ENCODE results near the gene KRT222.

Gene KRT222

GRCh38 chr17:40664582-40665333 is at the start of gene KRT222:
KRT222 (minus strand) TSS chr17:40665177; CDS start chr17:40665099, 78 bp downstream.
- CTCF ChIA-PET: interaction anchor here (0.6 kb wide), 1 partner anchor 209 kb away, joined by 4 read pairs; no protein-coding TSS in a partner anchor
- DNase-seq (ENCODE audit: extremely low spot score): no peak
- POLR2A ChIA-PET: interaction anchor here (2.4 kb wide), 1 partner anchor 16 kb away, joined by 9 read pairs; the partner anchor contains the start of gene SMARCE1
- TF ChIP-seq FOXA1 (IDR thresholded peaks at IDR 0.05): no peak
- TF ChIP-seq CTBP1 (IDR thresholded peaks at IDR 0.05; ENCODE audit: borderline replicate concordance): no peak

DNA sequence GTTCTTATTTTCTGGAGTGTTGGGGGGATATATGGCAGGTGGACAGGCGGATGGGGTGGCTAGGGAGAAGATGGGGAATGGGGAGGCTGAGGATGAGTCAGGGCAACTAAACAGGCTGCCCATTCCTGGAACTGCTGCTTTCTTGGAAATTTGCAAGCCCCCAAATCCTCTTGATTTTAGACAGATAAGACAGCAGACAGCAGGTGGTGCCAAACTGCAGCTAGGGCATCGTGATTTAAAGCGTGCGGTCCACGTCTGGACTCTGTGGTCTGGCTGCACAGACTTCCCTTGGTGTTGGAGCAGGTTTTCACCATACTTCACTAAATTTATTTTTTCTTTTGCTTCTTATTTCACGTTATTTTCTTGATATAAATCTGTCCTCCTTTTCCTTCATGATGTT is 49.5 kb upstream of the KRT222 start:
- CTCF ChIA-PET: no interaction called here
- TF ChIP-seq ZNF384 (IDR thresholded peaks at IDR 0.05): no peak
- no peak for TF ChIP-seq CTBP1 (IDR thresholded peaks at IDR 0.05; ENCODE audit: borderline replicate concordance)
- TF ChIP-seq SUZ12 (IDR thresholded peaks at IDR 0.05): no peak
- no peak for TF ChIP-seq HDGF (IDR thresholded peaks at IDR 0.05; ENCODE audit: borderline replicate concordance)
- TF ChIP-seq FOXK2 (IDR thresholded peaks at IDR 0.05): no peak
- no peak for TF ChIP-seq SP1 (IDR thresholded peaks at IDR 0.05)
- TF ChIP-seq ELF4 (IDR thresholded peaks at IDR 0.05): no peak
- TF ChIP-seq L3MBTL2 (conservative IDR thresholded peaks at IDR 0.05): no peak
- TF ChIP-seq FOXA1 (IDR thresholded peaks at IDR 0.05): no peak
- no peak for TF ChIP-seq TARDBP (IDR thresholded peaks at IDR 0.05)
- no peak for TF ChIP-seq FOXM1 (IDR thresholded peaks at IDR 0.05; ENCODE audit: borderline replicate concordance)
- POLR2A ChIA-PET: no interaction called here
- DNase-seq (ENCODE audit: extremely low spot score): no peak

DNA sequence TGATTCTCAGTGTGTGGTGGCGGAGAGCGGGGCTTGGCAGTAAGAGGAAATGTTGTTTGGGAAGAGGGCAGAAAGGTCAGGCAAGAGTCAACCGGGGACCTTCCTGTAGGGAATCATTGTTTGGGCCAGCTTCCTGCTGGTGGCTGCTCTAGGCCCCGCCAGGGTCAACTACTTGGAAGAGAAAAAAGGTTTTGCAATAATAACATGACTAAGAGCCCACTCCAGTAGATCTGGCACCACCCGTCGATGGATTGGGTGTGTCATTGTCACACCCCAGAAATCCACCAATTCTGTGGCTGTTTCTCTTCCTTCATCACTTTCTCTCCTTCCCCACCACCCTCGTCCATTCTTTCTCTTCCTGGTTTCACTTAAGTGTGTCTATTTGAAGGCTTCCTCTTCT is 42.8 kb upstream of the KRT222 start:
- POLR2A ChIA-PET: no interaction called here
- CTCF ChIA-PET: no interaction called here
- TF ChIP-seq L3MBTL2 (conservative IDR thresholded peaks at IDR 0.05) (no peak), NFRKB (IDR thresholded peaks at IDR 0.05) (no peak), CTBP1 (IDR thresholded peaks at IDR 0.05; ENCODE audit: borderline replicate concordance) (no peak), TARDBP (IDR thresholded peaks at IDR 0.05) (no peak), HDGF (IDR thresholded peaks at IDR 0.05; ENCODE audit: borderline replicate concordance) (no peak)
- no peak for DNase-seq (ENCODE audit: extremely low spot score)

GRCh38 chr17:40705584-40705983 is 40.6 kb upstream of the KRT222 start:
- CTCF ChIA-PET: interaction anchor here (0.6 kb wide), 1 partner anchor 943 kb away, joined by 3 read pairs; no protein-coding TSS in a partner anchor

DNA sequence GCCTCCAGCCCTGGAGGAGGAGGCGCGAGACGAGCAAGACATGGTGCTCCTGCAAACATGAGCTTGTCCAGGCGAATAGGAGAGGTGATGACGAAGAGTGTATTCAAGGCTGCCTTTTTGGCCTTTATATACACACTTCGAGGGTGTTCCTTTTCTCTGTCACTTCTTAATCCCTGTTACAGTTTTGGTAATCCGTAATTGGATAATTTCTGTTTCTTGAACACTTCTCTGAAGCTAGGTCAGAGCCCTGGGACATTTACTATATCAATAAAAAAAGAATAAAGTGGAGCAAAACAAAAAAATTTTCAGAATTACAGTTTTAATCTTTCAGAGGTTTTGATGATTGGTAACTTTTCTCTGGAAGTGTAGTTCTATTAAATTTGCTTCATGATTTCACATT is 38.7 kb upstream of the KRT222 start, which contains the start of gene KRT24:
KRT24 (minus strand) TSS at position 101 of the 400 bp plus-strand sequence; CDS start at position 42, 59 bp downstream.
- ChIA-PET POLR2A (no interaction called here), CTCF (no interaction called here)

More at GRCh38 chr17:40705584-40705983, 40.6 kb upstream of the KRT222 start:
- TF ChIP-seq SP1 (IDR thresholded peaks at IDR 0.05): no peak
- no peak for DNase-seq (ENCODE audit: extremely low spot score)
- POLR2A ChIA-PET: no interaction called here

DNA sequence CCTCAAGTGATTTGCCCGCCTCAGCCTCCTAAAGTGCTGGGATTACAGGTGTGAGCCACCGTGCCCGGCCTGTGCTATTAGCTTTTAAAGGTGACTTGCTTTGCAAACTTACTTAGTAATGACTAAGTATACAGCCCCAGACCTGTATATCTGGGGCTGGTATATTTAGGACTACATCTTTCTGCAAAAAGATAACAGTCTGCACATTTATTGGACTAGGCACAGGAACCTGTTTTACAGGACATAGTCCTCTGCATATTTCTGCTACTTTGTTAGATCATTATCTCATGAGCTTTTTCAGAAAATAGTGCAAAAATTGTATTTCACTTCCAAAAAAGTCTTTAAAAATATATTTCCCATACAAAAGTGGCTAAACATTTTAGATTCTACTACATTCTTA is 37.3 kb upstream of the KRT222 start:
- TF ChIP-seq ELF4 (IDR thresholded peaks at IDR 0.05): no peak
- TF ChIP-seq NFRKB (IDR thresholded peaks at IDR 0.05): no peak
- TF ChIP-seq SP1 (IDR thresholded peaks at IDR 0.05): no peak
- no peak for TF ChIP-seq FOXA1 (IDR thresholded peaks at IDR 0.05)
- TF ChIP-seq TARDBP (IDR thresholded peaks at IDR 0.05): no peak
- TF ChIP-seq, protein P1, sequence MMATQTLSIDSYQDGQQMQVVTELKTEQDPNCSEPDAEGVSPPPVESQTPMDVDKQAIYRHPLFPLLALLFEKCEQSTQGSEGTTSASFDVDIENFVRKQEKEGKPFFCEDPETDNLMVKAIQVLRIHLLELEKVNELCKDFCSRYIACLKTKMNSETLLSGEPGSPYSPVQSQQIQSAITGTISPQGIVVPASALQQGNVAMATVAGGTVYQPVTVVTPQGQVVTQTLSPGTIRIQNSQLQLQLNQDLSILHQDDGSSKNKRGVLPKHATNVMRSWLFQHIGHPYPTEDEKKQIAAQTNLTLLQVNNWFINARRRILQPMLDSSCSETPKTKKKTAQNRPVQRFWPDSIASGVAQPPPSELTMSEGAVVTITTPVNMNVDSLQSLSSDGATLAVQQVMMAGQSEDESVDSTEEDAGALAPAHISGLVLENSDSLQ (IDR thresholded peaks at IDR 0.05): no peak
- no peak for TF ChIP-seq L3MBTL2 (conservative IDR thresholded peaks at IDR 0.05)
- no peak for TF ChIP-seq FOXK2 (IDR thresholded peaks at IDR 0.05)
- no peak for TF ChIP-seq ZNF384 (IDR thresholded peaks at IDR 0.05)
- no peak for TF ChIP-seq FOXM1 (IDR thresholded peaks at IDR 0.05; ENCODE audit: borderline replicate concordance)
- no peak for TF ChIP-seq ARNT (IDR thresholded peaks at IDR 0.05)
- TF ChIP-seq BHLHE40 (IDR thresholded peaks at IDR 0.05; ENCODE audit: borderline replicate concordance): no peak
- TF ChIP-seq SUZ12 (IDR thresholded peaks at IDR 0.05): no peak
- no peak for TF ChIP-seq HDGF (IDR thresholded peaks at IDR 0.05; ENCODE audit: borderline replicate concordance)
- TF ChIP-seq CTBP1 (IDR thresholded peaks at IDR 0.05; ENCODE audit: borderline replicate concordance): no peak
- TF ChIP-seq LEF1 (IDR thresholded peaks at IDR 0.05; ENCODE audit: borderline replicate concordance): no peak
- DNase-seq (ENCODE audit: extremely low spot score): no peak
- CTCF ChIA-PET: interaction anchor here (0.7 to 1.2 kb wide), 2 partner anchors 87 to 702 kb away, joined by 3 to 4 read pairs; no protein-coding TSS in a partner anchor
- POLR2A ChIA-PET: no interaction called here

More for the DNA sequence above, 38.7 kb upstream of the KRT222 start, which contains the start of gene KRT24:
- no peak for TF ChIP-seq L3MBTL2 (conservative IDR thresholded peaks at IDR 0.05)
- TF ChIP-seq SP1 (IDR thresholded peaks at IDR 0.05): no peak
- TF ChIP-seq FOXA1 (IDR thresholded peaks at IDR 0.05): no peak
- TF ChIP-seq, protein P1 (IDR thresholded peaks at IDR 0.05): no peak
- TF ChIP-seq TARDBP (IDR thresholded peaks at IDR 0.05): no peak
- no peak for TF ChIP-seq LEF1 (IDR thresholded peaks at IDR 0.05; ENCODE audit: borderline replicate concordance)
- no peak for TF ChIP-seq BHLHE40 (IDR thresholded peaks at IDR 0.05; ENCODE audit: borderline replicate concordance)
- TF ChIP-seq ZNF384 (IDR thresholded peaks at IDR 0.05): no peak
- TF ChIP-seq CTBP1 (IDR thresholded peaks at IDR 0.05; ENCODE audit: borderline replicate concordance): no peak
- no peak for TF ChIP-seq NFRKB (IDR thresholded peaks at IDR 0.05)
- TF ChIP-seq ELF4 (IDR thresholded peaks at IDR 0.05): no peak
- no peak for TF ChIP-seq HDGF (IDR thresholded peaks at IDR 0.05; ENCODE audit: borderline replicate concordance)
- no peak for TF ChIP-seq SUZ12 (IDR thresholded peaks at IDR 0.05)
- DNase-seq (ENCODE audit: extremely low spot score): no peak

DNA sequence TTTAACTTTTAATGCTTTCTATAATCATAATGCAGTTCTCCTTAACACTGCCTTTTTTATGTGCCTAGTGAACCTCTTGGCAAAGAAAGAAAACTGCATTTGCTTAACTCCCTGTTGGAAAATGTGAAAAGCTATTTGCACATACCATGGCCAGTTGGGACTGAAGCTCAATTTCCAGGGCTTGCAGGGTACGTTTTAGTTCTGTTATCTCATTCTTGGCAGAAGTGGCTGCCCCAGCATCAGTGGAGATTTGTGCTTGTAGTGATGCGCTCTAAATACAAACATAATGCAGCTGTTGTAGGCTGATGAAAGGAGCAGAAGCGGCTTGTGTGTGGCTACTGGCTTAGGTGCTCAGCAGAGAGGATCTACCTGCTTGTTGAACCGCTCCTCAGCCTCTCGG is 34.9 kb upstream of the KRT222 start:
- CTCF ChIA-PET: interaction anchor here (0.6 kb wide), 1 partner anchor 34 kb away, joined by 3 read pairs; no protein-coding TSS in a partner anchor
- DNase-seq (ENCODE audit: extremely low spot score): no peak
- POLR2A ChIA-PET: interaction anchor here (1.3 kb wide), 1 partner anchor 52 kb away, joined by 4 read pairs; the partner anchor contains the start of gene SMARCE1
- TF ChIP-seq ELF4 (IDR thresholded peaks at IDR 0.05): no peak
- TF ChIP-seq, protein P1 (IDR thresholded peaks at IDR 0.05): no peak
- no peak for TF ChIP-seq ARNT (IDR thresholded peaks at IDR 0.05)
- no peak for TF ChIP-seq HDGF (IDR thresholded peaks at IDR 0.05; ENCODE audit: borderline replicate concordance)
- no peak for TF ChIP-seq FOXA1 (IDR thresholded peaks at IDR 0.05)
- no peak for TF ChIP-seq ZNF384 (IDR thresholded peaks at IDR 0.05)
- TF ChIP-seq SUZ12 (IDR thresholded peaks at IDR 0.05): no peak
- TF ChIP-seq BHLHE40 (IDR thresholded peaks at IDR 0.05; ENCODE audit: borderline replicate concordance): no peak
- TF ChIP-seq L3MBTL2 (conservative IDR thresholded peaks at IDR 0.05): no peak
- no peak for TF ChIP-seq LEF1 (IDR thresholded peaks at IDR 0.05; ENCODE audit: borderline replicate concordance)
- no peak for TF ChIP-seq NFRKB (IDR thresholded peaks at IDR 0.05)
- TF ChIP-seq CTBP1 (IDR thresholded peaks at IDR 0.05; ENCODE audit: borderline replicate concordance): no peak
- TF ChIP-seq SP1 (IDR thresholded peaks at IDR 0.05): no peak
- no peak for TF ChIP-seq FOXM1 (IDR thresholded peaks at IDR 0.05; ENCODE audit: borderline replicate concordance)
- TF ChIP-seq FOXK2 (IDR thresholded peaks at IDR 0.05): no peak
